ENCODE data around the gene LGALS8.

LGALS8 gene

GRCh38 chr1:236552096-236552495, 28.3 kb downstream of the LGALS8 start:
- TF ChIP-seq, protein P1, sequence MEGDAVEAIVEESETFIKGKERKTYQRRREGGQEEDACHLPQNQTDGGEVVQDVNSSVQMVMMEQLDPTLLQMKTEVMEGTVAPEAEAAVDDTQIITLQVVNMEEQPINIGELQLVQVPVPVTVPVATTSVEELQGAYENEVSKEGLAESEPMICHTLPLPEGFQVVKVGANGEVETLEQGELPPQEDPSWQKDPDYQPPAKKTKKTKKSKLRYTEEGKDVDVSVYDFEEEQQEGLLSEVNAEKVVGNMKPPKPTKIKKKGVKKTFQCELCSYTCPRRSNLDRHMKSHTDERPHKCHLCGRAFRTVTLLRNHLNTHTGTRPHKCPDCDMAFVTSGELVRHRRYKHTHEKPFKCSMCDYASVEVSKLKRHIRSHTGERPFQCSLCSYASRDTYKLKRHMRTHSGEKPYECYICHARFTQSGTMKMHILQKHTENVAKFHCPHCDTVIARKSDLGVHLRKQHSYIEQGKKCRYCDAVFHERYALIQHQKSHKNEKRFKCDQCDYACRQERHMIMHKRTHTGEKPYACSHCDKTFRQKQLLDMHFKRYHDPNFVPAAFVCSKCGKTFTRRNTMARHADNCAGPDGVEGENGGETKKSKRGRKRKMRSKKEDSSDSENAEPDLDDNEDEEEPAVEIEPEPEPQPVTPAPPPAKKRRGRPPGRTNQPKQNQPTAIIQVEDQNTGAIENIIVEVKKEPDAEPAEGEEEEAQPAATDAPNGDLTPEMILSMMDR (IDR thresholded peaks at IDR 0.05; ENCODE audit: control insufficient read depth, insufficient read depth, low read depth, low read length, missing control alignments), result no peak
- DNase-seq (ENCODE audit: low read depth), result no peak
- H3K4me3 ChIP-seq (ENCODE audit: control insufficient read depth, low read depth, low read length), result no peak overlapping the region

DNA sequence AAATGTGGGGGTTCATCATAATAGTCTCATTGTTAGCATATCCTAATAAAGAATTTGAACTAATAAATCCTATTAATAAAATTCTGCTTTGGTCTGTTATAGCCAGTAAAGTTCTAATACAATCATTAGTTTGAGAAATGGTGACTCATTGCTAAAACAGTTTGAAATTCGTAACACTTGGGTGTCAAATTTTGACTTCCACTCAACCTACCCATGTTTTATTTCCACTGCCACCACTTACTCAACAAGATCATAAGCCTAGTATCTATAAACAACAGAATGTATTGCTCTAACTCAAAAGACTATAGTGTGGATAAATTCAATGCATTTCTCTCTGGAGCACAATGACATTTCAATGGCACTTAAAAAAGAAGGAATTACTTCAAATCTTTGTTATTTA, 29.1 kb downstream of the LGALS8 start:
- no peak for DNase-seq (ENCODE audit: low read depth)
- H3K4me3 ChIP-seq (ENCODE audit: control insufficient read depth, low read depth, low read length), result no peak overlapping the region
- TF ChIP-seq, protein P1 (IDR thresholded peaks at IDR 0.05; ENCODE audit: control insufficient read depth, insufficient read depth, low read depth, low read length, missing control alignments), result no peak

DNA sequence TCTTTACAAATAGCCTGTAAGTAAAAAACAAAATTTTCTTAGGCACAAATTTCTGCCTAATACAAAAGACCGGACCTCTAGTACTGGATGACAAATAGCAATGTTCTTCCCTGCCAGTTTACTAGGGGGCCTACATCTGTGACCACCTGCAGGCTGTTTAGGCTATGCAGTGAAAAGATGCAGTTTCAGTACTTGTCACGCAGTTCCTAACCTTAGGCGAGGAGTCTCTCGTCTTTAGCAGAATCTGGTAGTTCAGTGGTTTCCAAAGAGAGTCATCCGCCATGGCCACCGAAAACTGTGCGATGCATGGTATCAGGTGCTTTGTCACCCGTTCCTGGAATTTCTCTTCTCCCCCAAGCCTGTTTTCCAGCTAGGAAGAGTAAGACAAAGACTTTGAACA, 29.6 kb downstream of the LGALS8 start:
- no peak overlapping the region for H3K4me3 ChIP-seq (ENCODE audit: control insufficient read depth, low read depth, low read length)
- TF ChIP-seq, protein P1 (IDR thresholded peaks at IDR 0.05; ENCODE audit: control insufficient read depth, insufficient read depth, low read depth, low read length, missing control alignments), result no peak
- DNase-seq (ENCODE audit: low read depth), result no peak

- no peak overlapping the region for H3K4me3 ChIP-seq (ENCODE audit: control insufficient read depth, low read depth, low read length)
- no peak for DNase-seq (ENCODE audit: low read depth)
- TF ChIP-seq, protein P1 (IDR thresholded peaks at IDR 0.05; ENCODE audit: control insufficient read depth, insufficient read depth, low read depth, low read length, missing control alignments), result no peak
These were observed 32.8 kb downstream of the LGALS8 start for GRCh38 chr1:236556606-236557005.

DNA sequence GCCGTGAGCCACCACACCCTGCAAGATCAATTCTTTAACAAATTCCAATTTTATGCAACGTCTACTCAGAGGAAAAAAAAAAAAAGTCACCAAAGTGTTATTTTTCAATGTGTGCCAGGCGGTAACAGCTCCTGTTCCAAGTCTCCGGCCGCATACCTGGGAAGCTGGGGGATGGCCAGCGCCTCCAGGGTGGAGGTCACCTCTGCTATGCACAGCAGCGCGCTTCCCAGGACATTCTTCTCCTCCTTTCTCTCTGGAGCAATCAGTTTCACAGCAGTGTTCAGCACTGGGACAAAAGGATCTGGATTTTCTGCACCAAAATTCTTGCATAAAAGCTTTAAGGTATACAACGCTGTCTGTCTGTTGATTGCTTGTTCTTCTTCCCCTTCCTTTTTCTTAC, 34.3 kb downstream of the LGALS8 start:
- no peak overlapping the region for H3K4me3 ChIP-seq (ENCODE audit: control insufficient read depth, low read depth, low read length)
- TF ChIP-seq, protein P1 (IDR thresholded peaks at IDR 0.05; ENCODE audit: control insufficient read depth, insufficient read depth, low read depth, low read length, missing control alignments), result no peak
- no peak for DNase-seq (ENCODE audit: low read depth)

DNA sequence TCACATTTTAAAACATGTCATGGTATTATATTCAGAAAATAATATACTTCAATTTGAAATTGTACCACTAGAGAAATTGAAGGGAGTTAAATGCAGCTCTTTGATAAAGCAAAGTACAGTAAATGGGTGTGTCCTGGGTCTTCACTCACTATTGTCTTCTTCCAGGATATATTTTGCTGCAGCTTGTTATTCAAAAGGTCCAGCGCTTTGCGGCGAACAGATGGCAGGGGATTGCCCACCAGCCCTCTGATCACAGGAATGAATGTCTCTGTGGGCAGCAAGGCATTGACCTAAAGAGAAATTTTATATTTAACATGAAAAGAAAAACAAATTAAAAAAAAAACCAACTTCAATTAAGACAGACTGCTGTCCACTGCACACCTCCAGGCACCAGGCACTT, 35.1 kb downstream of the LGALS8 start:
- DNase-seq (ENCODE audit: low read depth), result no peak
- TF ChIP-seq, protein P1 (IDR thresholded peaks at IDR 0.05; ENCODE audit: control insufficient read depth, insufficient read depth, low read depth, low read length, missing control alignments), result no peak
- H3K4me3 ChIP-seq (ENCODE audit: control insufficient read depth, low read depth, low read length), result no peak overlapping the region

DNA sequence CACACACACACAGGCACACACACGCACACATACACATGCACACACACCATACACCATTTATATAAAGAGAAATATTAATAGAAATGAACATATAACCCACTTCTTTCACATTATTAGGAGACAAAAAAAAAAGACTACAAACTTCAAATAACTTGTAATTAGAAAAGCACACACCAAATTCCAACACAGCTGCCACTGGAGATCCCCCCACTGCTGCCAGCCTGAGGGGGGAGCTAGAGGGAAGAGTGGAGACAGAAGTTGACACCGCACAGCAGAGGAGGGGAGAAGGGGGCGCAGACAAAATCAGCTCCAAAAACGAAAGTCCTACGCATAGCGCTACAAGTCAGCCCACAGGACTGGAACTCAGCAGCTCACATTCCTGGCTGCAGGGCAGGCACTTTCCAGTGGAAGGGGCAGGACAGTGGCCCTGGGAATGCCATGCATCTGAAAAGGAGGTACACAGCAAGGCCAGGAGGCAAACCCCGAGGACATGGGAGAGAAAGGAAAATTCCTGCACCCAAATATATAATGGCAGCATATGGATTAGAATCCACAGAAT, 36.5 kb downstream of the LGALS8 start:
- TF ChIP-seq, protein P1 (IDR thresholded peaks at IDR 0.05; ENCODE audit: control insufficient read depth, insufficient read depth, low read depth, low read length, missing control alignments), result no peak
- no peak overlapping the region for H3K4me3 ChIP-seq (ENCODE audit: control insufficient read depth, low read depth, low read length)
- DNase-seq (ENCODE audit: low read depth), result no peak

Data from AG09309 (cell line).